GM12878 (cell line): ENCODE results near the gene GRK5. TPM values are rescaled to one million over a fixed set of nuclear protein-coding genes. Genes with fewer than 3 reads are reported as not detected.

Source experiments
- CBFB ChIP-seq: IDR thresholded peaks from 2 replicates; pipeline ENCODE4 v1.6.1; 2016; ENCODE audit warnings: antibody characterized with exemption, low read depth
- CHD1 ChIP-seq: IDR thresholded peaks from 2 replicates; pipeline ENCODE4 v1.6.1; 2012; ENCODE audit warnings: low read depth, low read length, improper control_type of control experiment
- CHD4 ChIP-seq: fragments of 200-600 bp; sonication (generic); IDR thresholded peaks from 2 replicates; pipeline ENCODE4 v1.6.1; 2016; ENCODE audit warnings: mild to moderate bottlenecking
- DPF2 ChIP-seq: fragments of 450-650 bp; IDR thresholded peaks from 2 replicates; pipeline ENCODE4 v1.6.1; 2017; ENCODE audit warnings: mild to moderate bottlenecking
- E4F1 ChIP-seq: fragments of 450-650 bp; IDR thresholded peaks from 2 replicates; pipeline ENCODE4 v1.6.1; 2018; ENCODE audit warnings: borderline replicate concordance, mild to moderate bottlenecking; ENCODE audit not compliant: partially characterized antibody
- GATAD2B ChIP-seq: fragments of 450-650 bp; conservative IDR thresholded peaks from 2 replicates; pipeline ENCODE4 v1.6.1; 2017; ENCODE audit warnings: low read depth, mild to moderate bottlenecking, moderate library complexity
- JUNB ChIP-seq: IDR thresholded peaks from 2 replicates; pipeline ENCODE4 v1.6.1; 2016; ENCODE audit warnings: antibody characterized with exemption, mild to moderate bottlenecking
- MEF2A ChIP-seq: IDR thresholded peaks from 2 replicates; pipeline ENCODE4 v1.6.1; 2011; ENCODE audit warnings: low read depth, mild to moderate bottlenecking, low read length, moderate library complexity; ENCODE audit not compliant: insufficient read depth
- RUNX3 ChIP-seq: IDR thresholded peaks from 2 replicates; pipeline ENCODE4 v1.6.1; 2012; ENCODE audit warnings: low read length, inconsistent platforms
- TBL1XR1 ChIP-seq: IDR thresholded peaks from 2 replicates; pipeline ENCODE4 v1.6.1; 2012; ENCODE audit warnings: low read depth, low read length, improper control_type of control experiment
- polyA plus RNA-seq, 11 experiments: library from polyadenylated mRNA; depleted of rRNA in 4 of 11; unstranded in 6 of 11; stranded (reverse) in 5 of 11; fragments of >200 nt; fragmentation: Nextera tagmentation in 4 of 11; fragmentation: Illumina TruSeq in 1 of 11; extraction: Ambion mirVana in 4 of 11; extraction: Trizol in 1 of 11; gene quantifications; 1 replicate in 1 of 11; 2 replicates in 10 of 11; pipeline versions ENCODE4 v1.2.1 to v1.2.3, GENCODE V29; 2011 to 2016; ENCODE audit warnings: inconsistent platforms in 2 of 11, missing spikeins in 2 of 11, low read depth in 1 of 11
- total RNA-seq, 4 experiments: library from RNA; depleted of rRNA in 3 of 4; stranded (reverse); fragments of >200 nt in 3 of 4; fragmentation: Illumina TruSeq in 1 of 4; extraction: Trizol in 1 of 4; gene quantifications; 2 replicates each; pipeline versions ENCODE4 v1.2.1 to v1.2.3, GENCODE V29; 2013 to 2021
- TF ChIP-seq, protein P1 (sequence below): fragments of 450-650 bp; formaldehyde crosslinking; IDR thresholded peaks from 2 replicates; pipeline ENCODE4 v1.4.0; 2022; ENCODE audit warnings: mild to moderate bottlenecking, moderate library complexity
- TF ChIP-seq, protein P2 (sequence below), 3 experiments: IDR thresholded peaks in 2 of 3; conservative IDR thresholded peaks in 1 of 3; 2 replicates each; pipeline ENCODE4 v1.5.1; 2011; ENCODE audit warnings: low read depth in 3 of 3, low read length in 3 of 3, mild to moderate bottlenecking in 3 of 3, control low read depth in 2 of 3, moderate library complexity in 2 of 3, inconsistent platforms in 1 of 3, mixed read lengths in 1 of 3; ENCODE audit not compliant: control insufficient read depth in 2 of 3, insufficient read depth in 1 of 3; ENCODE audit errors: extremely low read depth in 1 of 3

Gene GRK5
- total and polyA plus RNA-seq, 10 of the 15 experiments (the other 5 are each of a cell fraction or from before 2014, with no cell fraction given), result 0.11 to 22.1 (median 10.0) TPM

- TF ChIP-seq, protein P1, sequence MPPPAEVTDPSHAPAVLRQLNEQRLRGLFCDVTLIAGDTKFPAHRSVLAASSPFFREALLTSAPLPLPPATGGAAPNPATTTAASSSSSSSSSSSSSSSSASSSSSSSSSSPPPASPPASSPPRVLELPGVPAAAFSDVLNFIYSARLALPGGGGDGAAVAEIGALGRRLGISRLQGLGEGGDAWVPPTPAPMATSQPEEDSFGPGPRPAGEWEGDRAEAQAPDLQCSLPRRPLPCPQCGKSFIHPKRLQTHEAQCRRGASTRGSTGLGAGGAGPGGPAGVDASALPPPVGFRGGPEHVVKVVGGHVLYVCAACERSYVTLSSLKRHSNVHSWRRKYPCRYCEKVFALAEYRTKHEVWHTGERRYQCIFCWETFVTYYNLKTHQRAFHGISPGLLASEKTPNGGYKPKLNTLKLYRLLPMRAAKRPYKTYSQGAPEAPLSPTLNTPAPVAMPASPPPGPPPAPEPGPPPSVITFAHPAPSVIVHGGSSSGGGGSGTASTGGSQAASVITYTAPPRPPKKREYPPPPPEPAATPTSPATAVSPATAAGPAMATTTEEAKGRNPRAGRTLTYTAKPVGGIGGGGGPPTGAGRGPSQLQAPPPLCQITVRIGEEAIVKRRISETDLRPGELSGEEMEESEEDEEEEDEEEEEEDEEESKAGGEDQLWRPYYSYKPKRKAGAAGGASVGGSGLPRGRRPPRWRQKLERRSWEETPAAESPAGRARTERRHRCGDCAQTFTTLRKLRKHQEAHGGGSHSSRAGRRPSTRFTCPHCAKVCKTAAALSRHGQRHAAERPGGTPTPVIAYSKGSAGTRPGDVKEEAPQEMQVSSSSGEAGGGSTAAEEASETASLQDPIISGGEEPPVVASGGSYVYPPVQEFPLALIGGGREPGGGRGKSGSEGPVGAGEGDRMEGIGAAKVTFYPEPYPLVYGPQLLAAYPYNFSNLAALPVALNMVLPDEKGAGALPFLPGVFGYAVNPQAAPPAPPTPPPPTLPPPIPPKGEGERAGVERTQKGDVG (CRISPR knock-in tag), result no peak
- no peak for TF ChIP-seq CHD4
- TF ChIP-seq MEF2A, result 0 out of 2 replicates have a peak, but pooled peaks have one; percentile 39
- TF ChIP-seq CBFB, result no peak
- TF ChIP-seq TBL1XR1, result no peak
- peak; percentile 45; the same call in 1 of the 2 replicates for TF ChIP-seq RUNX3
- TF ChIP-seq JUNB, result no peak
- TF ChIP-seq E4F1, result no peak
- no peak for TF ChIP-seq DPF2
- TF ChIP-seq GATAD2B, result no peak
- TF ChIP-seq, protein P2, sequence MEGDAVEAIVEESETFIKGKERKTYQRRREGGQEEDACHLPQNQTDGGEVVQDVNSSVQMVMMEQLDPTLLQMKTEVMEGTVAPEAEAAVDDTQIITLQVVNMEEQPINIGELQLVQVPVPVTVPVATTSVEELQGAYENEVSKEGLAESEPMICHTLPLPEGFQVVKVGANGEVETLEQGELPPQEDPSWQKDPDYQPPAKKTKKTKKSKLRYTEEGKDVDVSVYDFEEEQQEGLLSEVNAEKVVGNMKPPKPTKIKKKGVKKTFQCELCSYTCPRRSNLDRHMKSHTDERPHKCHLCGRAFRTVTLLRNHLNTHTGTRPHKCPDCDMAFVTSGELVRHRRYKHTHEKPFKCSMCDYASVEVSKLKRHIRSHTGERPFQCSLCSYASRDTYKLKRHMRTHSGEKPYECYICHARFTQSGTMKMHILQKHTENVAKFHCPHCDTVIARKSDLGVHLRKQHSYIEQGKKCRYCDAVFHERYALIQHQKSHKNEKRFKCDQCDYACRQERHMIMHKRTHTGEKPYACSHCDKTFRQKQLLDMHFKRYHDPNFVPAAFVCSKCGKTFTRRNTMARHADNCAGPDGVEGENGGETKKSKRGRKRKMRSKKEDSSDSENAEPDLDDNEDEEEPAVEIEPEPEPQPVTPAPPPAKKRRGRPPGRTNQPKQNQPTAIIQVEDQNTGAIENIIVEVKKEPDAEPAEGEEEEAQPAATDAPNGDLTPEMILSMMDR (IDR thresholded peaks at IDR 0.05 in 2 of 3, conservative IDR thresholded peaks at IDR 0.05 in 1 of 3; ENCODE audit: control insufficient read depth in 2 of 3, extremely low read depth in 1 of 3, insufficient read depth in 1 of 3, low read depth in 3 of 3, low read length in 3 of 3), result no peak
- 0 out of 2 replicates have a peak, but pooled peaks have one; percentile 47 for TF ChIP-seq CHD1
These were observed 294.3 kb downstream of the GRK5 start (continued) for GRCh38 chr10:119501690-119502089.
